ENCODE data around the gene GCKR.
A peak's percentile ranks its signal among the peaks of the same experiment; 100 is the strongest.

GCKR gene, protein sequence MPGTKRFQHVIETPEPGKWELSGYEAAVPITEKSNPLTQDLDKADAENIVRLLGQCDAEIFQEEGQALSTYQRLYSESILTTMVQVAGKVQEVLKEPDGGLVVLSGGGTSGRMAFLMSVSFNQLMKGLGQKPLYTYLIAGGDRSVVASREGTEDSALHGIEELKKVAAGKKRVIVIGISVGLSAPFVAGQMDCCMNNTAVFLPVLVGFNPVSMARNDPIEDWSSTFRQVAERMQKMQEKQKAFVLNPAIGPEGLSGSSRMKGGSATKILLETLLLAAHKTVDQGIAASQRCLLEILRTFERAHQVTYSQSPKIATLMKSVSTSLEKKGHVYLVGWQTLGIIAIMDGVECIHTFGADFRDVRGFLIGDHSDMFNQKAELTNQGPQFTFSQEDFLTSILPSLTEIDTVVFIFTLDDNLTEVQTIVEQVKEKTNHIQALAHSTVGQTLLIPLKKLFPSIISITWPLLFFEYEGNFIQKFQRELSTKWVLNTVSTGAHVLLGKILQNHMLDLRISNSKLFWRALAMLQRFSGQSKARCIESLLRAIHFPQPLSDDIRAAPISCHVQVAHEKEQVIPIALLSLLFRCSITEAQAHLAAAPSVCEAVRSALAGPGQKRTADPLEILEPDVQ

DNA sequence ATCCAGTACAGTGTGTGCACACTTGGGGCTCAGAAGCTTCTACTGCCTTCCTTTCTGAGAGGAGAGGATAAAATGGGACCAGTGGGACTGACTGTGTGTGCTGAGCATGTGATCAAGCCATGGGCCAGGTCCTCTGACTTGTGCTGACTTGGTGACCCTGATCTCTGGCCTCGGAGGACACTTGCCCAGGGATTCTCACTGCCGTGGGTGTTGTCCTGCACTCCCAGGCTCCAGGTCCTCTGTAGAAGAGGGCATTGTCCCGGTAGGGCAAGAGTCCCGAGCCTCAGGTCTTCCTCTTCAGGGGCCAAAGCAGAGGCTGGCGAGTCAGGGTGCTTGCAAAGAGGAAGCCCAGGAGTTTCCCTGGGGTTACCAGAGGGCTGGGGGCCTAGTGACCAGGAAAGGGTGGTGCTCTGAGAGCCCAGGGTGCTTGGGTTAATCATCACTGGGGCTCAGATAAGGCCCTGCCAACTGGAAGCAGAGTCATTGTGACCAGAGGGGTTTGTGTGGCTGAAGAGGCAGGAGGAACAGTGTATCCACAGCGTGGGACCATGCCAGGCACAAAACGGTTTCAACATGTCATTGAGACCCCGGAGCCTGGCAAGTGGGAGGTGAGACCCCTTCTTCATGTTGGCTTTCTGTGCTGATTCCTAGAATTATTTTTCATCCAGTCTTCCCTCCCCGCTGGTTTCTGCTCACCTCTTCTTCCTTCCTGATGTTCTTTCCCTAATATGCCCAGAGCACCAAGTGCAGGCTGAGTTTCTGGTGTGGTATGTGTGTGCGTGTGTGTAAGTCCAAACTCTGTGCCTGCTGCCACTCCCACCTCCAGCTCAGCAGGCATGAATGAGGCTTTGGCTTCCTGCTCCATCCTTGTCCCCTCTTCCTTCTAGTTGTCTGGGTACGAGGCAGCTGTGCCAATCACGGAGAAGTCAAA lies at the start of gene GCKR:
TSS of gene GCKR (plus strand) at position 483 of the 931 bp plus-strand sequence. CDS start at position 549, 66 bp downstream.
- DNase-seq (ENCODE audit: low spot score), result peak; percentile 59

DNA sequence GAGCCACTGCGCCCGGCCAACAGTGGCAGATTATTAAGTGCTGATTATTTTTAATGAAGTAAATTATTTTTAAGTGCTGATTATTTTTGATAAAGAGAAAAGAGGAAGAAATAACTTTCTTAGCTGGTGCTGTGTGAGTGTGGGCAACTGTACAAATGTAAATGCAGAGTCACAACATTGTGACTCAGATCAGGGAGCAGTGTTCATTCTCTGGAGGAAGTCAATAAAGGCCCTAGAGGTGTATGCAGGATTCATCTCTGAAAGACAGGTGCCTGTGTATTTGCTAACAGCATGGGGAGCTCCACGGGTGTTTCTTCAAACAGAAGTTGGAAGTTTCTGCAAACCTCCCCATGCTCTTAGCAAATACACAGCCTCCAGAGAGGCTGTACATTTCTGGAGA lies 48.3 kb upstream of the GCKR start:
- peak; percentile 17 for DNase-seq (ENCODE audit: low spot score)

DNA sequence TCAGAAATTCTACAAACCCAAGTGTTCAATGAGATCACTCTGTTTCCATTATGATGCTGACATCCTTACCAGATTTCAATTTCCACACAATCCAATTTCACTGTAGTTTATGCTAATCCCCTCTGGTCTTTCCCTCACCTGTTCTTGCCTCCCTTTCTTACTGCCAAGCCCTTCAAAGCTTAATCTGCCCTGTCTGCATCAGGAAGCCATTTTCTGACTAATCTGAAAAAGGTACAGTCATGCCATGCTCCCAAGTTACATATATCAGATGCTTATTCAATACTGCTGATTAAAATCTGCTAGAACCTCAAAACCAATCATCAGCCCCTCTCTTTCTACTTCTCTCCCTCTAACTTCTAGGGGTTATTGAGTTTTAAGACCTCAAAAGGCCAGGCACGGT lies 45.5 kb upstream of the GCKR start:
- no peak for DNase-seq (ENCODE audit: low spot score)

DNA sequence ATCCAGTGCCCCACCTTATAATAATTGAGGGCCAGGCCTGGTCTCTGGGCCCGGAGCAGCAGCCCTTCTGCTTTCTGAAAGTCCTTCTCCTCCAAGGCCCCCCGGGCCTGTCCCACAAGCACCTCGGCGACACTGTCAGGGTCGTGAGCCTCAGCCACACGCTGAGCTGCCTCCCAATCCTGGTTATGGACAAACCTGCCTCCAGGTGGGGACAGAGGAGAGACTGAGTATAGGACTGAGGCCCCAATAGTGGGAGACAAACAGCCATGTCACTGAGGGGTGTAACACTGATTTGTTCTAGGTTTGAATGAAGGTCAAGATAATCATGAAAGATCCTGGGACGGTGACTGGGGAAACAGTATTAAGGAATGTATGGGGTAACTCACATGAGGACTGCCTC lies 42.7 kb upstream of the GCKR start:
- DNase-seq (ENCODE audit: low spot score), result no peak

- DNase-seq (ENCODE audit: low spot score), result no peak
Observed at GRCh38 chr2:27461118-27461517, 35.5 kb upstream of the GCKR start.

DNA sequence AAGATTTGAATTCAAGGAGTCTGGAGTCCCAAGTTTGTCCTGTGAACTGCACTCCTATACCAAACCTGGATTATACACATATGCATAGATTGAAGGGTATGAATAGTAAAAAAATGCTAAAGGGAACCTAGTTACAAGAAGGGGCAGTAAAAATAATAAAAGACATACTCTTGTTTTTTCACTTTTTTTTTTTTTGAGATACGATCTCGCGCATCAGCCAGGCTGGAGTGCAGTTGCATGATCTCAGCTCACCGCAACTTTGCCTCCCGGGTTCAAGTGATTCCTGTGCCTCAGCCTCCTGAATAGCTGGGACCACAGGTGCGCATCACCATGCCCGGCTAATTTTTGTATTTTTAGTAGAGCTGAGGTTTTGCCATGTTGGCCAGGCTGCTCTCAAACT lies 32.2 kb upstream of the GCKR start:
- no peak for DNase-seq (ENCODE audit: low spot score)

GRCh38 chr2:27471961-27472360 lies 24.7 kb upstream of the GCKR start:
- no peak for DNase-seq (ENCODE audit: low spot score)

GRCh38 chr2:27485496-27485895 lies 11.1 kb upstream of the GCKR start:
- DNase-seq (ENCODE audit: low spot score), result no peak

GRCh38 chr2:27489118-27489497 lies 7.5 kb upstream of the GCKR start:
- peak; percentile 37 for DNase-seq (ENCODE audit: low spot score)

DNA sequence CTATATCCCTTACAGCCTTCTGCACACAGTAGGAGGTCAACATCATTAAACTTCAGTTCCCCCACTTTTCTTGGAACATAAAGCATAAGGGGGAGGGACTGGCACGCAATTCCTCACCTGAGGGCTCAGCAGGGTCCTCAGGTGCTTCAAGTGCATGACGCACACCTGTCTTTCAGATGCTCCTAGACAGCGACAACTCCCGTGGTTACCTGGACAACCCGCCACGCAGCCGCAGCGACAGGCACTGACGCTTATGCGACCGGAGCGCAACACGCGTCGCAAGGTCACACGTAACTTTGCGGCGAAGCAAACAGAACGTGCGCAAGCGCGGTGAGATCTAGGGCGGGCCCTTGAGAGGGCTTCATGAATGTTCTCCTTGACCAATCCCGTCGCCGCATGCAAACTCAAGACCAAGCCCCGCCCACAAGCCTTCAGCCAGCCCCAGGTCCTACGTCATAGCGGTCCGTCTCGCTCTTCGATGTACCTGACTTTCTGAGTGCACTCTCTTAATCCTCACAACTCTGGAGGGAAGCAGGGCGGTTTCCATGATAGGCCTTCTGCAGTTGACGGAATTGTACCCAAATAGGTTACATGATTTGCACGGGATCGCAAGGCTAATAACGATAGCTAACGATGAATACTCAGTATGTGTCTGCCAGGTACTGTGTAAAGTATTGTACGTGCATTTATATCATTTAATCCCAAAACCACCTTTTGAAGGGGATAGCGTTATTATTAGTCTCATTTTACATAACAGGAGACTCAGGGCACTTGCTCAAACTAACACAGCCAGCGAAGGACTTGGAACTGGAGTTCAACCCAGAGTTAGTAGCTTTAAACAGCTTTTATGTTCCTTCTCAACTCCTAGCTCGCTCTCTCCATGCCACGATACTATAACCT lies 6.9 kb upstream of the GCKR start, which contains the start of gene IFT172:
TSS of gene IFT172 (minus strand) at position 246 of the 900 bp plus-strand sequence. CDS start at position 156, 90 bp downstream.
- DNase-seq (ENCODE audit: low spot score), result peak; percentile 100

- DNase-seq (ENCODE audit: low spot score), result no peak
Observed at GRCh38 chr2:27492557-27492956, 4.1 kb upstream of the GCKR start.

- DNase-seq (ENCODE audit: low spot score), result no peak
Observed at GRCh38 chr2:27493948-27494283, 2.7 kb upstream of the GCKR start.

DNA sequence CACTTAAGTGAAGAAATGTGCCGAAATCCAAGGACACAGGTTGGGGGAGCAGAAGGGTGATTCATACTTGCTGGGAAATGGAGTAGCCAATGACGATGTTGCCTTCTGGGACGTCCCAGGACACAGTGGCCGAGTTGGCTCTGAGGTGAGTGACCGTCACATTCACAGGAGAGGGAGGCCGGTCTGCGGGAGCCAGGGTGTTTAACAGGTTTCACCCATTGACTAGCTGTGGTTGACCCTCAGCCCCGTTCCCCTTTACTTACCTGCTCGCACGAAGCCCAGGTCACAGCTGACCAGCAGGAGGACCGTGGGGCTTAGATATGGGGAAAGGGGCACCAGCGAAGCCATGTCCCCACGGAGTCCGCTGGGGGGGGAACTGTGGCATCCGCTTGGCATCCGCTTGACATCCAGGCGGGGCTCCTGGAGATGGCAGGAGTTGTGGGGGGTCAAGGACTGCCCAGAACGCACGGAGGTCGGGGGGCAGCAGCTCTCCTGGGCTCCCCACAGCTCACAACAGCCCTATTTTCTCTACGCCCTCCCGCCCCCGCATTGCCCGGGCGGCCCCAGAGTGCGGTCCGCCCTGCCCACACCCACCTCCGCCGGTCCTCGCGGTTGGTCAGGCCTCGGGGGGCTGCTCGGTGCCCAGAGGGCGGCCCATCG lies 2.2 kb upstream of the GCKR start:
- DNase-seq (ENCODE audit: low spot score), result peak; percentile 33

DNA sequence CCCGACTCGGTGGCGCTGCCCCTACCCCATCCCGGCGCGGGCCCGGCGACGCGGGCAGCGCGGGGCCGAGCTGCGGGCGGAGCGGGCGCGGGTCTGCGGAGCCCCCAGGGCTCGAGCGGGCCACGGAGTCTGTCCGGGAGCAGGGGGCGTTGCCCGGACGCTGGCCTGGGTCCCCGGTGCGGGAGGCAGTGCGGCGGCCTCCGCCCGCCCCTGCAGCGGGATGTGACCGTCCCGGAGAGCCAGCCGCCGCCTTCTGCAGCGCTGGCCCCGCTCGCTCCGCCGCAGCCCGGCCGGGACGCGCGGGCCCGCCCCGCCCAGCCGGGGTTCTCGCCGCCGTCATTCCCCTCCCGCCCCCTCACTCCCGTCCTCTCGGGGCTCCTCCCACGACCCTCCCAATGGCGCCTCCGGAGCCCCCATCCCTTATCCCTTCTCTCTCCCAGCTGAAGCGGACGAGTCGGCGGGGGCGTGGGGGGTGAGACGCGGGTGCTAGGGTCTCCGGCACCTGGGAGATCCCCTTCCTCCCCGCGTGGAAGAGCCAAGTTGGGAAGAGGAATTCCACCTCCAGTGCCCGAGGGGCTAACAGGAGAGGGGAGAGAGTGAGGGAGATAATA lies 1.6 kb upstream of the GCKR start, which contains the start of gene FNDC4:
TSS of gene FNDC4 (minus strand) at position 257 of the 611 bp plus-strand sequence. CDS start 521 bp downstream, outside the sequence.
- DNase-seq (ENCODE audit: low spot score), result no peak

- no peak for DNase-seq (ENCODE audit: low spot score)
Observed at GRCh38 chr2:27495840-27496356, 741 bp upstream of the GCKR start.

DNA sequence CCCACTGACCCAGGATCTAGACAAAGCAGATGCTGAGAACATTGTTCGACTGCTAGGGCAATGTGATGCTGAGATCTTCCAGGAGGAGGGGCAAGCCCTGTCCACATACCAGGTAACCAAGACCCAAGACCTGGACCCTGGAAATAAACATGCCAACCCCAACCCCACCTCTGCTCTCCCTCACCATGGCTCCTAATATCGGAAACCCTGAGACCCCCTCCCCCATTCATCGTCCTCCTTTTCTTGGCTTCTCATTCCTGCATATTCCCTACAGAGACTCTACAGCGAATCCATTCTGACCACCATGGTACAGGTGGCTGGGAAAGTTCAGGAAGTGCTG lies 619 bp downstream of the GCKR start:
- no peak for DNase-seq (ENCODE audit: low spot score)

DNA sequence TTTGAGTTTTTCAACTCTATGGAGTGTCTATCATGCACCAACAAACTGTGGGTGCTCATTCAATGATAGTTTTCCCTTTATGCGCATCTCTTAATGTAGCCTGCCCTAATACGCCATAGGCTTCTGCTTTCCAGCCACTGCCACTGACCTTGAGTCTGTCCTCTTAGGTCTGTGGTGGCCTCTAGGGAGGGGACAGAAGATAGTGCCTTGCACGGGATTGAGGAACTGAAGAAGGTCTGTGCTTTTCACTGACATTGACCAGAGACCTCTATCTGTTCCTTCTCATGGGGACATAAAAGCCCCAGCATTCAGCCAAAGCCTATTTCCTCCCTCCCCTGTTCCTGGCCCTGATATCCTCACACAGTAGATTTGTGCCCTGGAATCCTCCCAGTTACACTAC lies 2.3 kb downstream of the GCKR start:
- no peak for DNase-seq (ENCODE audit: low spot score)

DNA sequence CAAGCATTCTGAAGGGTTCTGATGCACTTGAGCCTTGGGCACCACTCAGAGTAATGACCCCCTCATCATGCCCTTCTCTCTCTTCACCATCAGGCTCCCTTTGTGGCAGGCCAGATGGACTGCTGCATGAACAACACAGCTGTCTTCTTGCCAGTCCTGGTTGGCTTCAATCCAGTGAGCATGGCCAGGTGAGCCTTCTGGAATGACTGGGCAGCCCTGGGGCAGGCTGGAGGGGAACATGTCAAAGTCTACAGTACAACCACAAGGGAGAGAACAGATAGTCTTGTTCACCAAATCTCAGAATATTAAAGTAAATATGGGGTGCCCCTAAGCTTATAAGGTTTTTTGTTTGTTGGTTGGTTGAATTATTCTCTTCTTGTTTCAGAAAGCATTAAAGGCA lies 4.4 kb downstream of the GCKR start:
- DNase-seq (ENCODE audit: low spot score), result peak; percentile 25

- DNase-seq (ENCODE audit: low spot score), result no peak
Observed at GRCh38 chr2:27502142-27502541, 5.5 kb downstream of the GCKR start.

GRCh38 chr2:27506587-27506986 lies 9.9 kb downstream of the GCKR start:
- no peak for DNase-seq (ENCODE audit: low spot score)

Measured in kidney tubule cell (primary cell).